Melanocyte of skin (primary cell): ENCODE results near the gene NPFFR2. TPM values are rescaled to one million over a fixed set of nuclear protein-coding genes. Genes with fewer than 3 reads are reported as not detected.

ENCODE experiments used
- total RNA-seq, 2 donors: library from RNA; depleted of rRNA; stranded (reverse); fragments of >200 nt; gene quantifications; 2 replicates each; pipeline ENCODE4 v1.2.3, GENCODE V29; 2012

NPFFR2 gene
- total RNA-seq = 1 to 10 TPM in 1 of 2 donors, under 1 TPM in 1; 1.00 to 6.2 TPM

DNA sequence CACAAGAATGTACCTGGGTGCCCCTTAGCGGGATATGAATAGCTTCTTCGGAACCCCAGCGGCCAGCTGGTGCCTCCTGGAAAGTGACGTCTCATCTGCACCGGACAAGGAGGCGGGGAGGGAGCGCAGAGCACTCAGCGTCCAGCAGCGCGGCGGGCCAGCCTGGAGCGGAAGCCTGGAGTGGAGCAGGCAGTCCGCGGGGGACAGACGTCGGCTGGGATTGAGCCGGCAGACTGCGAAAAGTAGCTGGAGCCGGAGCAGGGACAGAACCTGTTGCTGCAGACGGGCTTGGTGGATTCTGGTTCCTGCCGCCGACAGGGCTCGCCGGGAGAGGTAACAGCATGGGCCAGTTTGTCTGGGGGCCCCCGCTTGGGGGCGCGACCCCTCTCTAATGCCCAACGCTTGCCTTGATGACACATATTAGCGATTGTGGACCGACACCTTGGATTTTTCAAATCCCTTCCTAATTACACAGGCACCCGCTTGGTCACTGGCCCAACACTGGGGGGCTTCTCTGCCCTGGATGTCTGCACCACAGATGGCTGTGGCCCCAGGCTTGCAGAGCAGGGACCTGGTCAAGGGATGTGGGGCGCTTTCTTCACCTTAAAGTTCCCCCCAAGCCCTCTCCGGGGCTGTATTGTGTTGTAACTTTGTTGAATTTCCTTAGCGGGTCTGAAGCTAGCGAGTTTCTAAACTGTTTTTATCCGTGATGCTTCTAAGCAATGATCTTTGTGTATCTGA, at the start of gene NPFFR2:
NPFFR2 (plus strand) TSS at position 133 of the 741 bp plus-strand sequence. CDS start 96,592 bp downstream, outside the sequence.

Other genes starting within 250 kb of the NPFFR2 start
- not detected for gene GC, start 247.9 kb upstream of the NPFFR2 start, total RNA-seq